Spleen (tissue), 11 donors: ENCODE results near the gene APEX1. TPM values are rescaled to one million over a fixed set of nuclear protein-coding genes. Genes with fewer than 3 reads are reported as not detected.

Experiments used
- DNase-seq: peaks from one replicate; pipeline ENCODE4 v3.0.0-alpha.2; 2020
- H3K27ac ChIP-seq, 8 donors: fragments of 200-600 bp; sonication (generic) in 7 of 8; 1 replicate in 4 of 8; 2 replicates in 4 of 8; pipeline versions ENCODE4 v1.5.0 to v1.8.0; 2016 to 2021; ENCODE audit warnings: inconsistent platforms in 4 of 8, mild to moderate bottlenecking in 4 of 8, moderate library complexity in 1 of 8
- H3K27me3 ChIP-seq, 7 donors: fragments of 200-600 bp; sonication (generic) in 6 of 7; replicated peaks in 1 of 7; 1 replicate in 4 of 7; 2 replicates in 3 of 7; pipeline versions ENCODE4 v1.5.0 to v1.8.0; 2016 to 2021; ENCODE audit warnings: inconsistent platforms in 3 of 7, mild to moderate bottlenecking in 1 of 7
- H3K36me3 ChIP-seq, 6 donors: fragments of 200-600 bp; sonication (generic) in 5 of 6; 1 replicate in 4 of 6; 2 replicates in 2 of 6; pipeline versions ENCODE4 v1.5.0 to v1.8.0; 2016 to 2021; ENCODE audit warnings: inconsistent platforms in 2 of 6
- H3K4me1 ChIP-seq, 6 donors: fragments of 200-600 bp; sonication (generic) in 5 of 6; 1 replicate in 3 of 6; 2 replicates in 3 of 6; pipeline versions ENCODE4 v1.5.0 to v1.8.0; 2016 to 2021; ENCODE audit warnings: inconsistent platforms in 3 of 6
- H3K4me3 ChIP-seq, 8 donors: fragments of 200-600 bp; sonication (generic) in 7 of 8; 1 replicate in 4 of 8; 2 replicates in 4 of 8; pipeline versions ENCODE4 v1.5.0 to v1.8.0; 2016 to 2021; ENCODE audit warnings: inconsistent platforms in 4 of 8, mild to moderate bottlenecking in 4 of 8, moderate library complexity in 2 of 8
- H3K9me3 ChIP-seq, 8 donors: fragments of 200-600 bp; sonication (generic) in 7 of 8; 1 replicate in 4 of 8; 2 replicates in 4 of 8; pipeline versions ENCODE4 v1.5.0 to v1.8.0; 2016 to 2021; ENCODE audit warnings: inconsistent platforms in 4 of 8
- POLR2A ChIP-seq, 3 donors: fragments of 450-650 bp; IDR thresholded peaks; one replicate each; pipeline ENCODE4 v1.5.1; 2017; ENCODE audit warnings: antibody characterized with exemption in 3 of 3, mild to moderate bottlenecking in 1 of 3
- POLR2AphosphoS5 ChIP-seq, 3 donors: sonication (generic); formaldehyde crosslinking; IDR thresholded peaks; one replicate each; pipeline ENCODE4 v1.5.1; 2017; ENCODE audit warnings: antibody characterized with exemption in 3 of 3
- WGBS, 5 donors: extraction: QIAGEN DNeasy Blood & Tissue Kit in 3 of 5; methylation state at CpG; one replicate each; pipeline versions ENCODE4 v1.1.5 to v1.1.7; 2013 to 2018; 5-methylcytosine and 5-hydroxymethylcytosine counted together
- intact Hi-C: fragments of 100-400 bp; cut with DNase I; formaldehyde crosslinking; loops from one replicate; pipeline ENCODE4 v1.15.0; 2023; ENCODE audit warnings: low total_unique reads
- polyA plus RNA-seq, 3 donors: library from polyadenylated mRNA; stranded (reverse); fragments of 200-250 nt; gene quantifications; one replicate each; pipeline ENCODE4 v1.2.1, GENCODE V29; 2013
- total RNA-seq, 7 donors: library from RNA; depleted of rRNA in 3 of 7; stranded (reverse); fragments of >200 nt in 3 of 7; fragmentation: NEBNext Ultra II Directional in 4 of 7; extraction: Animal tissue kit (Norgen Biotek cat#: 25700) in 4 of 7; gene quantifications; one replicate each; pipeline versions ENCODE4 v1.1.0 to v1.2.1, GENCODE V29; 2016 to 2021
- TF ChIP-seq, protein P1 (sequence below), 11 experiments: fragments of 200-600 bp in 7 of 11; fragments of 450-650 bp in 4 of 11; sonication (generic) in 4 of 11; IDR thresholded peaks in 8 of 11; conservative IDR thresholded peaks in 3 of 11; 1 replicate in 7 of 11; 2 replicates in 4 of 11; pipeline versions ENCODE4 v1.4.0 to v1.8.0; 2016 to 2021; ENCODE audit warnings: antibody characterized with exemption in 11 of 11, inconsistent platforms in 4 of 11, mild to moderate bottlenecking in 1 of 11
- donor health status: healthy with polysubstance abuse.
- donor health status: DM: no; HTN: no; CAD: no; lungs with moderate emphysema.
- donor health status: DM: no; HTN: no; CAD: no.
- donor health status: Bipolar disorder and iron deficiency.
- donor health status: healthy.
- donor health status: DM: no; HTN: no; CAD: no.
- donor health status: DM: yes; HTN: yes; CAD: no.

APEX1 gene
- total and polyA plus RNA-seq, 10 donors = 89.4 to 153 (median 115) TPM

DNA sequence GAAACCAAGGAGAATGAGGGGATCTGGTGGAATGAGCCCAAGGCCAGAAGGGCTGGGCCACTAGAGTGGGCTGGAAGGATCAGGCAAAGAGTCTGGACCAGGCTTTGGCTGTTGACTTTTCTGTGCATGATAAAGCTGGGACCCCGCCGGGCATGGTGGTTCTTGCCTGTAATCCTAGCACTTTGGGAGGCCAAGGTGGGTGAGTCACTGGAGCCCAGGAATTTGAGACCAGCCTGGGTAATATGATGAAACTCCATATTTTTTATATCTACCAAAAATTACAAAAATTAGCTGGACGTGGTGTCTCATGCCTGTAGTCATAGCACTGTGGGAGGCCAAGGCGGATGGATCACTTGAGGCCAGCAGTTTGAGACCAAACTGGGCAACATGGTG, 18.7 kb upstream of the APEX1 start:
- no peaks in the 10 kb centered on the region for H3K27me3 ChIP-seq
- no peak overlapping the region for H3K4me3 ChIP-seq
- H3K4me1 ChIP-seq = peaks cover 8 to 56% (median 31%) of the 10 kb centered on the region in 6 donors
- H3K9me3 ChIP-seq = no peaks in the 10 kb centered on the region
- TF ChIP-seq, protein P1, sequence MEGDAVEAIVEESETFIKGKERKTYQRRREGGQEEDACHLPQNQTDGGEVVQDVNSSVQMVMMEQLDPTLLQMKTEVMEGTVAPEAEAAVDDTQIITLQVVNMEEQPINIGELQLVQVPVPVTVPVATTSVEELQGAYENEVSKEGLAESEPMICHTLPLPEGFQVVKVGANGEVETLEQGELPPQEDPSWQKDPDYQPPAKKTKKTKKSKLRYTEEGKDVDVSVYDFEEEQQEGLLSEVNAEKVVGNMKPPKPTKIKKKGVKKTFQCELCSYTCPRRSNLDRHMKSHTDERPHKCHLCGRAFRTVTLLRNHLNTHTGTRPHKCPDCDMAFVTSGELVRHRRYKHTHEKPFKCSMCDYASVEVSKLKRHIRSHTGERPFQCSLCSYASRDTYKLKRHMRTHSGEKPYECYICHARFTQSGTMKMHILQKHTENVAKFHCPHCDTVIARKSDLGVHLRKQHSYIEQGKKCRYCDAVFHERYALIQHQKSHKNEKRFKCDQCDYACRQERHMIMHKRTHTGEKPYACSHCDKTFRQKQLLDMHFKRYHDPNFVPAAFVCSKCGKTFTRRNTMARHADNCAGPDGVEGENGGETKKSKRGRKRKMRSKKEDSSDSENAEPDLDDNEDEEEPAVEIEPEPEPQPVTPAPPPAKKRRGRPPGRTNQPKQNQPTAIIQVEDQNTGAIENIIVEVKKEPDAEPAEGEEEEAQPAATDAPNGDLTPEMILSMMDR (IDR thresholded peaks at IDR 0.05 in 8 of 11, conservative IDR thresholded peaks at IDR 0.05 in 3 of 11) = no peak
- TF ChIP-seq POLR2A (IDR thresholded peaks at IDR 0.05) (no peak), POLR2AphosphoS5 (IDR thresholded peaks at IDR 0.05) (no peak)
- no peak for DNase-seq
- no peak overlapping the region for H3K27ac ChIP-seq
- H3K36me3 ChIP-seq = no peaks in the 10 kb centered on the region
- 93 to 100% (median 95%) methylated on average over 4 of the region's 4 CpGs for WGBS, 5 donors
- intact Hi-C loops = no loop called here

DNA sequence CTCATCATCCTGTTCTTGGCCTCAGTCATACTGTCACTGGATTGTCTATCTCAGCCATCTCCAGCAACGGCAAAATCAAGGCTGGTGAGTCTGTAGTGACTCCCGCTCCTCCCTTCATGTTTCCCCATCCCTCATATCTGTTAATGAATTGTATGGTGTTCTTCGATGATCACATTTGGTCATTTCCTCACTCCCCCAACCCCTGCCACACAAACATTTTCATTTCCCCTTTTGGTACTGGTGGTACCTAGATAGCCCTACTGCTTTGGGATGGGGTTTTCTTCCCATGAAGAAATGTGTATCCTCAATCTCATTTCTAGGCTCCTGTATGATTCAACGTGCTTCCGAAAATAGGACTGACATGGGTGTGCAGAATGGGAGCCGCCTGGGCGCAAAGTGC, 16.4 kb upstream of the APEX1 start:
- Histone ChIP-seq H3K4me1 (peaks cover 15 to 71% (median 40%) of the 10 kb centered on the region in 6 donors), H3K27ac (no peak overlapping the region), H3K27me3 (no peaks in the 10 kb centered on the region), H3K9me3 (no peaks in the 10 kb centered on the region), H3K36me3 (no peaks in the 10 kb centered on the region), H3K4me3 (no peak overlapping the region)
- 74 to 88% (median 83%) methylated on average over 7 of the region's 7 CpGs for WGBS, 5 donors
- intact Hi-C loops = no loop called here
- no peak for TF ChIP-seq POLR2A (IDR thresholded peaks at IDR 0.05)
- TF ChIP-seq POLR2AphosphoS5 (IDR thresholded peaks at IDR 0.05) = no peak
- TF ChIP-seq, protein P1 (IDR thresholded peaks at IDR 0.05 in 8 of 11, conservative IDR thresholded peaks at IDR 0.05 in 3 of 11) = no peak
- DNase-seq = no peak

DNA sequence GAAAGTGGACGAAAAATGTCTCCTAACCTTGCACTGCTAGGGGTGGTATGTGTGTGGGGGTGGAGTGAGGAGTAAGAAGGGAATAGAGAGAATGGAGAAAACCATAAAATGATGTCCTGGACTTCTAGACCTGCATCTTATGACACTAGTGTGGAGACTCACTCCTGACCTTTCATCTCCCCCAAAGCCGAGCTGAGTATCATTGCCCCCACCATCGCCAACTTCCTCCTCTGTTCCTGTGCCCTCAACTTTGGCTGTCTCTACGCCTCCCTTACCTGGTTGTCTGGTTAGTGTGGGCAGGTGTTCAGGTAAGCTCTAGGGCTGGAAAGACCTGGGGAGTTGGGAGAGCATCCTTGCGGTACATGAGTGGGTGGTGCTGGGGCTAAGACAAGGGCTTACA, 14.6 kb upstream of the APEX1 start:
- intact Hi-C loops = no loop called here
- TF ChIP-seq POLR2A (IDR thresholded peaks at IDR 0.05) = no peak
- TF ChIP-seq POLR2AphosphoS5 (IDR thresholded peaks at IDR 0.05) = no peak
- TF ChIP-seq, protein P1 (IDR thresholded peaks at IDR 0.05 in 8 of 11, conservative IDR thresholded peaks at IDR 0.05 in 3 of 11) = no peak
- no peak overlapping the region for H3K4me3 ChIP-seq
- H3K27ac ChIP-seq = peak overlapping the region; percentile 15 to 76 (median 69)
- H3K4me1 ChIP-seq = peaks cover 15 to 59% (median 33%) of the 10 kb centered on the region in 6 donors
- H3K9me3 ChIP-seq = no peaks in the 10 kb centered on the region
- WGBS, 5 donors = 59 to 85% (median 76%) methylated on average over 5 of the region's 5 CpGs
- DNase-seq = no peak
- no peaks in the 10 kb centered on the region for H3K27me3 ChIP-seq
- H3K36me3 ChIP-seq = peaks cover 0 to 10% (median under 1%) of the 10 kb centered on the region in 6 donors

DNA sequence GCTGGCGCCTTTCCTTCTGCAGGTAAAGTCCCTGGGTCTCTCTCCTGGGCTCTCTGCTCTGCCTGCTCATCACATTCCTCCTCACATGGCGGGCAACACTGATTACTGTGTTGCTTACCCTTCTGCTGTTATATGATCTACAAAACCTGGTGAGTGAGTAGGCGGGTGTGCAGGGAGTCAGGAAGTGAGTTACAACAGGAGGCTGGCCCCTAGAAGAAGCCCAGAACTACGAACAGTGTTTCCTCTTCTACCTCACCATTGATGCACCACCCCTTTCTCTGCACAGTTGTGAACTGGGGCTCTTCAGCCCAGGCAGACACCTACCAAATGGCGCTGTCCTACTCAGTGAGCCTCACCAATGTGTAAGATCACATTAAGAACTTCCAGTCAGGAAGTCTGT, 14.1 kb upstream of the APEX1 start:
- TF ChIP-seq, protein P1 (IDR thresholded peaks at IDR 0.05 in 8 of 11, conservative IDR thresholded peaks at IDR 0.05 in 3 of 11) = no peak
- TF ChIP-seq POLR2AphosphoS5 (IDR thresholded peaks at IDR 0.05) = peak in 1 of 3 donors; percentile 28
- H3K36me3 ChIP-seq = peaks cover 0 to 14% (median 5%) of the 10 kb centered on the region in 6 donors
- WGBS, 5 donors = 30 to 43% (median 39%) methylated on average over 5 of the region's 5 CpGs
- intact Hi-C loops = no loop called here
- H3K9me3 ChIP-seq = no peaks in the 10 kb centered on the region
- H3K27me3 ChIP-seq = no peaks in the 10 kb centered on the region
- no peak overlapping the region for H3K4me3 ChIP-seq
- DNase-seq = no peak
- H3K4me1 ChIP-seq = peaks cover 15 to 59% (median 32%) of the 10 kb centered on the region in 6 donors
- peak overlapping the region; percentile 15 to 76 (median 69) for H3K27ac ChIP-seq
